Measurements from ENCODE around the gene AMT. TPM values are rescaled to one million over a fixed set of nuclear protein-coding genes. Genes with fewer than 3 reads are reported as not detected.

AMT gene
- total RNA-seq, 1 experiment from 2014 or later = 66.6 TPM

GRCh38 chr3:49460188-49460890 lies 38.1 kb upstream of the AMT start:
- TF ChIP-seq PRDM15 (CRISPR knock-in tag; IDR thresholded peaks at IDR 0.05) (no peak), SMAD4 (CRISPR knock-in tag; IDR thresholded peaks at IDR 0.05) (no peak), USF1 (CRISPR knock-in tag; IDR thresholded peaks at IDR 0.05) (no peak), ZNF671 (CRISPR knock-in tag; IDR thresholded peaks at IDR 0.05) (no peak), RELA (CRISPR knock-in tag; IDR thresholded peaks at IDR 0.05; ENCODE audit: borderline replicate concordance) (no peak), ESRRA (CRISPR knock-in tag; IDR thresholded peaks at IDR 0.05; ENCODE audit: borderline replicate concordance) (no peak), CDX4 (CRISPR knock-in tag; IDR thresholded peaks at IDR 0.05; ENCODE audit: borderline replicate concordance) (no peak), ZNF219 (CRISPR knock-in tag; IDR thresholded peaks at IDR 0.05; ENCODE audit: borderline replicate concordance) (no peak), ATF3 (CRISPR knock-in tag; conservative IDR thresholded peaks at IDR 0.05) (no peak), HMGXB4 (CRISPR knock-in tag; IDR thresholded peaks at IDR 0.05) (no peak), CREB1 (CRISPR knock-in tag; IDR thresholded peaks at IDR 0.05) (no peak)
- no peak for DNase-seq (ENCODE audit: low spot score)
- Mint-ChIP-seq H3K36me3 (no peaks in the 10 kb centered on the region), H3K9me3 (no peaks in the 10 kb centered on the region), H3K4me1 (peaks cover 51% of the 10 kb centered on the region), H3K4me3 (peak overlapping the region; percentile 4; the same call in 1 of the 2 replicates), H3K27ac (peak overlapping the region; percentile 97), H3K27me3 (ENCODE audit: low read depth) (no peaks in the 10 kb centered on the region; the same call in 1 of the 2 replicates)
- CTCF ChIA-PET = interaction anchor here (0.6 to 4.1 kb wide), 7 partner anchors 9 to 289 kb away, joined by 3 to 33 read pairs (median 6); partner anchors contain the start of genes DAG1 and KLHDC8B
- no peak for ATAC-seq
- POLR2A ChIA-PET = interaction anchor here (0.8 to 6.7 kb wide), 4 partner anchors 10 to 73 kb away, joined by 3 to 125 read pairs (median 4); partner anchors contain the start of gene DAG1

- no peak for ATAC-seq
- Mint-ChIP-seq H3K27me3 (ENCODE audit: low read depth) (no peaks in the 10 kb centered on the region), H3K9me3 (no peaks in the 10 kb centered on the region), H3K36me3 (no peaks in the 10 kb centered on the region), H3K4me3 (no peak overlapping the region), H3K27ac (no peak overlapping the region), H3K4me1 (peaks cover 45% of the 10 kb centered on the region)
- TF ChIP-seq JUN (CRISPR knock-in tag; IDR thresholded peaks at IDR 0.05) = no peak
- no peak for TF ChIP-seq ZNF219 (CRISPR knock-in tag; IDR thresholded peaks at IDR 0.05; ENCODE audit: borderline replicate concordance)
- TF ChIP-seq TEAD4 (CRISPR knock-in tag; IDR thresholded peaks at IDR 0.05) = no peak
- TF ChIP-seq MAX (CRISPR knock-in tag; IDR thresholded peaks at IDR 0.05) = no peak
- TF ChIP-seq PRDM15 (CRISPR knock-in tag; IDR thresholded peaks at IDR 0.05) = no peak
- ChIA-PET CTCF (interaction anchor here (1.2 to 1.6 kb wide), 2 partner anchors 34 to 84 kb away, joined by 3 to 4 read pairs; no protein-coding TSS in a partner anchor), POLR2A (interaction anchor here (6.7 kb wide), 1 partner anchor 14 kb away, joined by 125 read pairs; the partner anchor contains the start of gene DAG1)
- no peak for DNase-seq (ENCODE audit: low spot score)
Observed at GRCh38 chr3:49456466-49456865, 34.2 kb upstream of the AMT start.
